HG02981 (cell line): ENCODE results near the gene AMN1.
A peak's percentile ranks its signal among the peaks of the same experiment; 100 is the strongest.
"Not testable (repeated sequence)": the region's sequence is repeated elsewhere in the genome, so short reads cannot be mapped to it uniquely, and the experiment has no call there.

Source experiments
- ATAC-seq: cut with Tn5 transposase; IDR thresholded peaks from one replicate; pipeline ENCODE4 v1.9.1; 2021; ENCODE audit warnings: mild to moderate bottlenecking, moderate library complexity; ENCODE audit not compliant: unreplicated experiment

AMN1 gene

GRCh38 chr12:31733549-31734432 is 5.0 kb upstream of the AMN1 start:
- not testable (repeated sequence) for ATAC-seq

- ATAC-seq, result no peak
These were observed 4.2 kb upstream of the AMN1 start for GRCh38 chr12:31732926-31733548.

GRCh38 chr12:31731203-31731602 is 2.4 kb upstream of the AMN1 start:
- not testable (repeated sequence) for ATAC-seq

GRCh38 chr12:31729705-31730104 is 884 bp upstream of the AMN1 start:
- no peak for ATAC-seq

- ATAC-seq, result no peak
These were observed 418 bp downstream of the AMN1 start for GRCh38 chr12:31728289-31728916.

- ATAC-seq, result no peak
These were observed 1.6 kb downstream of the AMN1 start for GRCh38 chr12:31727192-31727591.

GRCh38 chr12:31726575-31726974 is 2.2 kb downstream of the AMN1 start:
- ATAC-seq, result no peak

GRCh38 chr12:31724557-31724956 is 4.3 kb downstream of the AMN1 start:
- ATAC-seq, result no peak

GRCh38 chr12:31722580-31722979 is 6.2 kb downstream of the AMN1 start:
- ATAC-seq, result no peak

- ATAC-seq, result not testable (repeated sequence)
These were observed 10.2 kb downstream of the AMN1 start for GRCh38 chr12:31718542-31719198.

GRCh38 chr12:31716998-31717397 is 11.8 kb downstream of the AMN1 start:
- not testable (repeated sequence) for ATAC-seq

GRCh38 chr12:31715283-31715825 is 13.5 kb downstream of the AMN1 start:
- peak; percentile 57 for ATAC-seq

- ATAC-seq, result no peak
These were observed 14.2 kb downstream of the AMN1 start for GRCh38 chr12:31714406-31715271.

GRCh38 chr12:31712877-31713276 is 15.9 kb downstream of the AMN1 start:
- no peak for ATAC-seq

GRCh38 chr12:31710021-31710818 is 18.6 kb downstream of the AMN1 start:
- no peak for ATAC-seq

- not testable (repeated sequence) for ATAC-seq
These were observed 20.7 kb downstream of the AMN1 start for GRCh38 chr12:31708118-31708517.

GRCh38 chr12:31705621-31706020 is 23.2 kb downstream of the AMN1 start:
- ATAC-seq, result no peak

- ATAC-seq, result no peak
These were observed 26.8 kb downstream of the AMN1 start for GRCh38 chr12:31702047-31702446.

GRCh38 chr12:31689921-31690320 is 38.9 kb downstream of the AMN1 start:
- ATAC-seq, result not testable (repeated sequence)
